Hematopoietic multipotent progenitor cell (in vitro differentiated cells): ENCODE data around the gene TP53BP1. TPM values are rescaled to one million over a fixed set of nuclear protein-coding genes. Genes with fewer than 3 reads are reported as not detected.

Experiments
- DNase-seq, 3 donors: peaks; one replicate each; pipeline ENCODE4 v3.0.0-alpha.2; 2011 to 2015; ENCODE audit warnings: low read depth in 2 of 3, low spot score in 2 of 3
- total RNA-seq: library from RNA; depleted of rRNA; stranded (reverse); fragments of >200 nt; gene quantifications from one replicate; pipeline ENCODE4 v1.2.3, GENCODE V29; 2012

The TP53BP1 gene
- total RNA-seq, 1 donor, result 41.7 TPM

DNA sequence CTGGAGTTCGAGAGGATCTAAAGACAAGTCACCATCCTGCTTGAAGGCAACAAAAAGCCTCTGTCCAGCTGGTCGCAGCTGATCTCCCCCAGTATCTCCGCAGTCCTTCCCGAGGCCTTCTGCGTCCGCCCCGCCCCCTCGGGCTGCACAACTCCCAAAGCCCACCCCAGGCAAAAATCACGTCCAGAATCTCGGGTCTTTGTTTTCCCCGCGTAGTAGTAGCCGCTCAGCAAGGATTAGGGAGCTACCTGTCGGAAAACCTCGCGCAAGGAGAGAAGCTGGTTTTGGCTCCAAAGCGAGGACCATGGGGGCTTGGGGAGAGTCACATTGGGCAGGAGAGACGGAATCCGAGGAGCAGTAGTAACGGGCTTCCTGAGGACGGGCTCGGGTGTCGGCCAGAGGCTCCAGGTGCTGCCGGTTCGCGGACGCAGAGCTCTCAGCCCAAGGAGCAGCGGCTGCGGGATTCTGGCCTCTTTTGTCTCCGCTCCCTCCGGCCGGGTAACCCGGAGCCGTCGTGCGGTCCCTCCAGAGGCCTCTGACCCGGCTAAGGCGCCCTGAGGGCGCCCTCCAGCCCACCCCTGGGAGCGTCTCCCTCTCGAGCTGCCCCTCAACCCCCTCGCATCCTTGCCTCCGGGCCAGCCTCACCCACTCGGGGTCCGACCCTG lies 122.5 kb downstream of the TP53BP1 start:
- DNase-seq, result no peak

DNA sequence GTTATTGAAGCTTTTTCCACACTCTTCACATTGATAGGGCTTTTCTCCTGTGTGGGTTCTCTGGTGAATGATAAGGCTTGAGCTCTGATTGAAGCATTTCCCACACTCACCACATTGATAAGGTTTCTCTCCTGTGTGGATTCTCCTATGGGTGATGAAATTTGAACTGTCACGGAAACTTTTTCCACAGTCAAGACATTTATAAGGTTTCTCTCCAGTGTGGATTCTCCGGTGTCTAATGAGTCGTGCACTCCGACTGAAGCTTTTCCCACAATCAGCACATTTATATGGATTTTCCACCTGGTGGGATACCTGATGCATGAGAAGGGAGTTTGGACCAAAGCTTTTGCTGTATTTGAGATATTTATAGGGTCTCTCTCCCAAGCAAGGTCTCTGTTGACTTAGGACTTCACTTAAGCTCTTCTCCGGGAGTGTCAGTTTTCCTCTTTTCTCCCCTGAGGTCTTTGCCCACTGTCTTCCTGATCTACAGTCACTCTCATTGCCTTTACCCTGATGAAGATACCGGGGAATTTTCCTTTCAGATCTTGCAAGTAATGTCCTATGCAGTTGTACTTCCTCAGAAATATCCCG lies 131.5 kb downstream of the TP53BP1 start:
- peak in 1 of 3 donors; percentile 5 for DNase-seq

DNA sequence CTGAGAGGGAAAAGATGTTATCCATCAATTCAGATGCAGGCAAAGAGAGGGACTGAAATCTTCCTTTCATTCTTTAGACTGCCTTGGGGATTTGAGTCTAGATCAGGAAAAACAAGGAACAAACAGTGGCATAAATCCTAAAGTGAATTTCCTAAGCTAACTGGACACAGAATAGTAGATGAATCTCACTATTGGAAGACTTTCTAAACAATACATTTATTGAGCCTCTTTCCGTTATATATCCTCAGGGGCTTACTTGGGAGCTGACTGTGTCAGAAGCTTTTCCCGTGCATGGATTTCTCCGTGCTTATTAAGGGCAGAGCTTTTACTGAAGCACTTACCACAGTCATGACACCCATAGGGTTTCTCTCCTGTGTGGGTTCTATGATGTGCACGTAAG lies 132.1 kb downstream of the TP53BP1 start:
- DNase-seq, result no peak

Other genes starting within 250 kb of the TP53BP1 start
- gene TGM5, start 226.2 kb downstream of the TP53BP1 start, total RNA-seq, result under 0.01 TPM
- gene TGM7, start 190.9 kb downstream of the TP53BP1 start, total RNA-seq, result not detected
- gene LCMT2, start 162.6 kb downstream of the TP53BP1 start, total RNA-seq, result 5.7 TPM
- gene ZSCAN29, start 122.1 kb downstream of the TP53BP1 start, total RNA-seq, result 16.7 TPM
- 14.3 TPM for gene TUBGCP4, start 122.1 kb downstream of the TP53BP1 start, total RNA-seq
- gene MAP1A, start 24.5 kb upstream of the TP53BP1 start, total RNA-seq, result 21.8 TPM
- 47.9 TPM for gene PPIP5K1, start 97.1 kb upstream of the TP53BP1 start, total RNA-seq
- not detected for gene CKMT1B, start 100.9 kb upstream of the TP53BP1 start, total RNA-seq
- 0.54 TPM for gene STRC, start 125.6 kb upstream of the TP53BP1 start, total RNA-seq
- 3.2 TPM for gene CATSPER2, start 155.7 kb upstream of the TP53BP1 start, total RNA-seq
- not detected for gene CKMT1A, start 200.7 kb upstream of the TP53BP1 start, total RNA-seq